Lung (tissue), 12 donors: Measurements from ENCODE around the gene ZNF600. TPM values are rescaled to one million over a fixed set of nuclear protein-coding genes. Genes with fewer than 3 reads are reported as not detected.
"Not testable (repeated sequence)": the region's sequence is repeated elsewhere in the genome, so short reads cannot be mapped to it uniquely, and the experiment has no call there.

Experiments
- ATAC-seq: fragments of 200-7000 bp; cut with Tn5 transposase; one replicate; pipeline ENCODE4 v1.9.1; 2020; ENCODE audit warnings: moderate number of reproducible peaks; ENCODE audit not compliant: insufficient read depth, low FRiP score
- DNase-seq, 3 donors: peaks; one replicate each; pipeline ENCODE4 v3.0.0-alpha.2; 2013 to 2017
- H3K27ac ChIP-seq, 2 donors: one replicate each; pipeline ENCODE4 v1.5.1; 2013; ENCODE audit warnings: mild to moderate bottlenecking in 2 of 2, moderate library complexity in 2 of 2, control low read depth in 1 of 2, inconsistent platforms in 1 of 2, low read depth in 1 of 2, low read length in 1 of 2
- H3K27me3 ChIP-seq, 3 donors: one replicate each; pipeline ENCODE4 v1.5.1; 2013; ENCODE audit warnings: low read length in 2 of 3; ENCODE audit not compliant: control insufficient read depth in 3 of 3, insufficient read depth in 3 of 3
- H3K36me3 ChIP-seq, 4 donors: one replicate each; pipeline ENCODE4 v1.5.1; 2013; ENCODE audit warnings: low read length in 4 of 4, mild to moderate bottlenecking in 1 of 4, moderate library complexity in 1 of 4; ENCODE audit not compliant: control insufficient read depth in 4 of 4, insufficient read depth in 4 of 4
- H3K4me1 ChIP-seq, 5 donors: one replicate each; pipeline ENCODE4 v1.5.1; 2013; ENCODE audit warnings: low read length in 5 of 5, mild to moderate bottlenecking in 2 of 5, moderate library complexity in 1 of 5; ENCODE audit not compliant: control insufficient read depth in 5 of 5, insufficient read depth in 5 of 5
- H3K4me3 ChIP-seq: one replicate; pipeline ENCODE4 v1.5.1; 2013; ENCODE audit warnings: mild to moderate bottlenecking, control low read depth, moderate library complexity
- H3K9ac ChIP-seq, 2 donors: one replicate each; pipeline ENCODE4 v1.5.1; 2013; ENCODE audit warnings: low read length in 2 of 2, control low read depth in 1 of 2; ENCODE audit not compliant: insufficient read depth in 1 of 2
- H3K9me3 ChIP-seq, 4 donors: one replicate each; pipeline ENCODE4 v1.5.1; 2013; ENCODE audit warnings: low read length in 3 of 4, mild to moderate bottlenecking in 1 of 4, moderate library complexity in 1 of 4; ENCODE audit not compliant: control insufficient read depth in 4 of 4, insufficient read depth in 3 of 4
- CTCF ChIP-seq: IDR thresholded peaks from 2 replicates; pipeline ENCODE4 v1.5.1; 2012; ENCODE audit warnings: mild to moderate bottlenecking; ENCODE audit errors: control extremely low read depth, extremely low read depth
- WGBS, 2 donors: extraction: QIAGEN DNeasy Blood & Tissue Kit; methylation state at CpG; one replicate each; pipeline ENCODE4 v1.1.7; 2013; 5-methylcytosine and 5-hydroxymethylcytosine counted together
- polyA plus RNA-seq, 2 donors: library from polyadenylated mRNA; stranded (reverse); fragments of 200-250 nt; gene quantifications; one replicate each; pipeline ENCODE4 v1.2.1, GENCODE V29; 2013
- total RNA-seq, 2 donors: library from RNA; depleted of rRNA in 1 of 2; stranded (reverse); fragments of >200 nt in 1 of 2; gene quantifications; one replicate each; pipeline ENCODE4 v1.2.1, GENCODE V29; 2014 to 2021
- donor health status: control.
- donor health status: control.
- donor health status: Bipolar disorder and iron deficiency.
- donor health status: healthy.
- donor health status: DM: yes; HTN: yes; CAD: no.

The ZNF600 gene
- total and polyA plus RNA-seq, 4 donors = 3.5 to 14.8 (median 10.8) TPM

- Histone ChIP-seq H3K36me3 (no peaks in the 10 kb centered on the region), H3K4me3 (no peak overlapping the region), H3K9me3 (peaks cover 0 to 2% (median 0%) of the 10 kb centered on the region in 4 donors), H3K27me3 (no peaks in the 10 kb centered on the region), H3K4me1 (no peaks in the 10 kb centered on the region), H3K27ac (no peak overlapping the region), H3K9ac (no peak overlapping the region)
- WGBS, 2 donors = 87 to 93% methylated on average over 3 of the region's 3 CpGs
- DNase-seq (no peak), ATAC-seq (no peak)
- TF ChIP-seq CTCF = no peak
Observed at GRCh38 chr19:52743091-52743490, 43.5 kb downstream of the ZNF600 start.

- no peak for TF ChIP-seq CTCF
- Histone ChIP-seq H3K9ac (no peak overlapping the region), H3K9me3 (peaks cover 0 to 2% (median 0%) of the 10 kb centered on the region in 4 donors), H3K4me1 (no peaks in the 10 kb centered on the region), H3K4me3 (no peak overlapping the region), H3K27ac (no peak overlapping the region), H3K36me3 (no peaks in the 10 kb centered on the region), H3K27me3 (no peaks in the 10 kb centered on the region)
- ATAC-seq (no peak), DNase-seq (no peak)
- WGBS, 2 donors = 44 to 56% methylated on average over 3 of the region's 3 CpGs
Observed at GRCh38 chr19:52742516-52742915, 44.1 kb downstream of the ZNF600 start.

- no peak for ATAC-seq
- Histone ChIP-seq H3K36me3 (no peaks in the 10 kb centered on the region), H3K27ac (no peak overlapping the region), H3K9me3 (peaks cover 0 to 2% (median 0%) of the 10 kb centered on the region in 4 donors), H3K4me1 (no peaks in the 10 kb centered on the region), H3K4me3 (no peak overlapping the region), H3K9ac (no peak overlapping the region), H3K27me3 (no peaks in the 10 kb centered on the region)
- TF ChIP-seq CTCF = no peak
- WGBS, 2 donors = 76 to 85% methylated on average over 6 of the region's 6 CpGs
- no peak for DNase-seq
Observed at GRCh38 chr19:52741951-52742485, 44.6 kb downstream of the ZNF600 start.

GRCh38 chr19:52741371-52741770, 45.2 kb downstream of the ZNF600 start:
- not testable (repeated sequence) for H3K9ac ChIP-seq, H3K9me3 ChIP-seq, DNase-seq, H3K4me1 ChIP-seq, H3K27ac ChIP-seq, H3K4me3 ChIP-seq, ATAC-seq, H3K27me3 ChIP-seq, H3K36me3 ChIP-seq
- WGBS, 2 donors = 72 to 90% methylated on average over 7 of the region's 7 CpGs
